H1 (cell line): ENCODE measurements around the gene SLC22A6. TPM values are rescaled to one million over a fixed set of nuclear protein-coding genes. Genes with fewer than 3 reads are reported as not detected.

Experiments used
- CTCF ChIA-PET: fragments of 300-600 bp; sonication (Branson Sonifier 250); formaldehyde crosslinking; loops from one replicate; lab custom pipeline; 2021; ENCODE audit not compliant: partially characterized antibody; lab: Charles Lee
- POLR2A ChIA-PET: fragments of 300-600 bp; sonication (Branson Sonifier 250); formaldehyde crosslinking; loops from one replicate; lab custom pipeline; 2021; ENCODE audit warnings: inconsistent platforms; ENCODE audit not compliant: partially characterized antibody; lab: Charles Lee
- DNase-seq, 2 experiments: peaks; one replicate each; pipeline versions ENCODE4 v3.0.0 to v3.0.0-alpha.2; 2010 to 2022; ENCODE audit warnings: low spot score in 2 of 2, low read depth in 1 of 2, mixed read lengths in 1 of 2
- FAIRE-seq: peaks from 2 replicates; lab custom pipeline; 2011; peaks lifted over from hg19 to GRCh38; lab: Jason Lieb, UNC
- H2AFZ ChIP-seq: 2 replicates; pipeline ENCODE4 v1.8.1; 2012; ENCODE audit warnings: low read length, inconsistent platforms
- H2AK5ac ChIP-seq: 2 replicates; pipeline ENCODE4 v1.6.1; 2013; ENCODE audit warnings: low read depth, low read length
- H2BK120ac ChIP-seq: replicated peaks from 2 replicates; pipeline ENCODE3; 2013; ENCODE audit warnings: low read depth, low read length, inconsistent platforms
- H2BK12ac ChIP-seq: 2 replicates; pipeline ENCODE4 v1.6.1; 2013; ENCODE audit warnings: low read depth, low read length
- H2BK15ac ChIP-seq: 2 replicates; pipeline ENCODE4 v1.6.1; 2013; ENCODE audit warnings: low read length
- H2BK20ac ChIP-seq: 2 replicates; pipeline ENCODE4 v1.6.1; 2013; ENCODE audit warnings: low read length
- H2BK5ac ChIP-seq: 2 replicates; pipeline ENCODE4 v1.6.1; 2013; ENCODE audit warnings: low read depth, low read length
- H3K14ac ChIP-seq: 2 replicates; pipeline ENCODE4 v1.6.1; 2013; ENCODE audit warnings: inconsistent platforms; ENCODE audit not compliant: insufficient read length
- H3K18ac ChIP-seq: 2 replicates; pipeline ENCODE4 v1.6.1; 2013; ENCODE audit warnings: low read length; ENCODE audit errors: extremely low read depth
- H3K23ac ChIP-seq: 2 replicates; pipeline ENCODE4 v1.6.1; 2013; ENCODE audit warnings: inconsistent platforms; ENCODE audit not compliant: insufficient read length
- H3K23me2 ChIP-seq: 2 replicates; pipeline ENCODE4 v1.6.1; 2013; ENCODE audit warnings: low read depth, low read length
- H3K27ac ChIP-seq: 2 replicates; pipeline ENCODE4 v1.6.1; 2011; ENCODE audit warnings: low read depth, low read length, inconsistent platforms
- H3K27me3 ChIP-seq, 4 experiments: replicated peaks in 1 of 4; 1 replicate in 1 of 4; 2 replicates in 3 of 4; pipeline versions ENCODE4 v1.6.1 to v1.8.1; 2011 to 2013; ENCODE audit warnings: low read length in 3 of 4, mild to moderate bottlenecking in 3 of 4, inconsistent platforms in 2 of 4, mixed read lengths in 2 of 4, moderate library complexity in 1 of 4; ENCODE audit not compliant: control insufficient read depth in 3 of 4, insufficient read depth in 3 of 4; ENCODE audit errors: extremely low read depth in 1 of 4
- H3K36me3 ChIP-seq, 4 experiments: 2 replicates each; pipeline versions ENCODE4 v1.6.1 to v1.8.1; 2011 to 2013; ENCODE audit warnings: mild to moderate bottlenecking in 4 of 4, low read length in 3 of 4, moderate library complexity in 2 of 4, control low read depth in 1 of 4, inconsistent platforms in 1 of 4; ENCODE audit not compliant: insufficient read depth in 4 of 4, control insufficient read depth in 2 of 4
- H3K4ac ChIP-seq: replicated peaks from 2 replicates; pipeline ENCODE3; 2013; ENCODE audit warnings: low read length, low read depth, mixed read lengths, inconsistent platforms; ENCODE audit not compliant: insufficient read length
- H3K4me1 ChIP-seq, 4 experiments: replicated peaks in 1 of 4; 1 replicate in 1 of 4; 2 replicates in 3 of 4; pipeline versions ENCODE4 v1.6.1 to v1.8.1; 2011 to 2013; ENCODE audit warnings: low read length in 3 of 4, inconsistent platforms in 2 of 4, mixed read lengths in 1 of 4; ENCODE audit not compliant: insufficient read depth in 4 of 4, control insufficient read depth in 3 of 4
- H3K4me2 ChIP-seq, 2 experiments: 2 replicates each; pipeline versions ENCODE4 v1.6.1 to v1.8.1; 2011 to 2013; ENCODE audit warnings: low read depth in 2 of 2, low read length in 2 of 2, control low read depth in 1 of 2, inconsistent platforms in 1 of 2, mild to moderate bottlenecking in 1 of 2; ENCODE audit not compliant: insufficient read depth in 1 of 2
- H3K4me3 ChIP-seq, 4 experiments: fragments of 200-600, 300-600 bp in 1 of 4; sonication (generic), shearing (Covaris generic), sonication (Bioruptor Twin) in 1 of 4; 2 replicates each; pipeline versions ENCODE4 v1.5.1 to v1.8.1; 2011 to 2016; ENCODE audit warnings: low read length in 4 of 4, low read depth in 3 of 4, control low read depth in 2 of 4, inconsistent platforms in 2 of 4, mild to moderate bottlenecking in 2 of 4, mixed read lengths in 1 of 4, moderate library complexity in 1 of 4; ENCODE audit not compliant: insufficient read depth in 2 of 4; ENCODE audit errors: extremely low read depth in 1 of 4
- H3K56ac ChIP-seq: replicated peaks from 2 replicates; pipeline ENCODE3; 2013; ENCODE audit warnings: low read depth, mild to moderate bottlenecking, mixed read lengths, low read length, inconsistent platforms; ENCODE audit not compliant: insufficient read length
- H3K79me1 ChIP-seq: 2 replicates; pipeline ENCODE4 v1.6.1; 2013; ENCODE audit warnings: low read depth, low read length, control low read depth
- H3K79me2 ChIP-seq, 2 experiments: 2 replicates each; pipeline versions ENCODE4 v1.6.1 to v1.8.1; 2012 to 2013; ENCODE audit warnings: low read length in 2 of 2, mild to moderate bottlenecking in 2 of 2, inconsistent platforms in 1 of 2; ENCODE audit not compliant: insufficient read depth in 2 of 2, control insufficient read depth in 1 of 2
- H3K9ac ChIP-seq, 4 experiments: replicated peaks in 1 of 4; 1 replicate in 1 of 4; 2 replicates in 3 of 4; pipeline versions ENCODE4 v1.6.1 to v1.8.1; 2011 to 2013; ENCODE audit warnings: low read depth in 3 of 4, low read length in 3 of 4, control low read depth in 2 of 4, mild to moderate bottlenecking in 2 of 4, moderate library complexity in 2 of 4, inconsistent platforms in 1 of 4; ENCODE audit errors: extremely low read depth in 1 of 4
- H3K9me3 ChIP-seq, 2 experiments: 2 replicates each; pipeline versions ENCODE4 v1.6.1 to v1.8.1; 2012 to 2013; ENCODE audit warnings: mild to moderate bottlenecking in 2 of 2, moderate library complexity in 2 of 2, control low read depth in 1 of 2, inconsistent platforms in 1 of 2, low read depth in 1 of 2, low read length in 1 of 2, mixed read lengths in 1 of 2; ENCODE audit not compliant: insufficient read depth in 2 of 2
- H4K20me1 ChIP-seq, 2 experiments: replicated peaks in 1 of 2; 2 replicates each; pipeline versions ENCODE3 to v1.8.1; 2011 to 2013; ENCODE audit warnings: inconsistent platforms in 2 of 2, low read length in 2 of 2, mild to moderate bottlenecking in 1 of 2; ENCODE audit not compliant: insufficient read depth in 2 of 2, control insufficient read depth in 1 of 2
- H4K5ac ChIP-seq: 2 replicates; pipeline ENCODE4 v1.6.1; 2013; ENCODE audit warnings: low read length, low read depth, mixed read lengths, inconsistent platforms; ENCODE audit not compliant: insufficient read length
- H4K8ac ChIP-seq: 2 replicates; pipeline ENCODE4 v1.8.0; 2013; ENCODE audit warnings: mild to moderate bottlenecking, moderate library complexity, low read length, inconsistent platforms; ENCODE audit not compliant: insufficient read depth; ENCODE audit errors: extremely low read depth
- H4K91ac ChIP-seq: replicated peaks from 2 replicates; pipeline ENCODE3; 2013; ENCODE audit warnings: low read length, mixed read lengths, inconsistent platforms; ENCODE audit not compliant: insufficient read length
- BRCA1 ChIP-seq: IDR thresholded peaks from 2 replicates; pipeline ENCODE4 v1.6.1; 2012; ENCODE audit warnings: low read depth, low read length, improper control_type of control experiment
- CBX5 ChIP-seq: fragments of 300-800, 300-1000 bp; sonication (generic); IDR thresholded peaks from 2 replicates; pipeline ENCODE4 v1.7.1; 2016; ENCODE audit warnings: antibody characterized with exemption, low read length, low read depth
- CBX8 ChIP-seq: fragments of 300-800, 300-1000 bp; sonication (generic); IDR thresholded peaks from 2 replicates; pipeline ENCODE4 v1.7.1; 2016; ENCODE audit warnings: low read depth, low read length, borderline replicate concordance
- CREB1 ChIP-seq: IDR thresholded peaks from 2 replicates; pipeline ENCODE4 v1.6.1; 2012; ENCODE audit warnings: inconsistent platforms
- GTF2F1 ChIP-seq: IDR thresholded peaks from 2 replicates; pipeline ENCODE4 v1.6.1; 2012; ENCODE audit warnings: low read depth, low read length, improper control_type of control experiment, borderline replicate concordance
- HDAC6 ChIP-seq: IDR thresholded peaks from one replicate; pipeline ENCODE4 v1.7.1; 2012; ENCODE audit warnings: low read depth, mild to moderate bottlenecking, inconsistent platforms, low read length, moderate library complexity
- POLR2AphosphoS5 ChIP-seq: IDR thresholded peaks from 2 replicates; pipeline ENCODE4 v1.6.1; 2011; ENCODE audit warnings: low read depth, low read length
- RAD21 ChIP-seq, 2 experiments: IDR thresholded peaks in 1 of 2; conservative IDR thresholded peaks in 1 of 2; 2 replicates each; pipeline ENCODE4 v1.6.1; 2011; ENCODE audit warnings: low read depth in 2 of 2, low read length in 2 of 2, improper control_type of control experiment in 1 of 2, inconsistent platforms in 1 of 2, mild to moderate bottlenecking in 1 of 2, moderate library complexity in 1 of 2
- RBBP5 ChIP-seq: IDR thresholded peaks from 2 replicates; pipeline ENCODE4 v1.7.1; 2012; ENCODE audit warnings: low read depth, mild to moderate bottlenecking, inconsistent platforms, low read length, moderate library complexity, borderline replicate concordance
- SP2 ChIP-seq: IDR thresholded peaks from 2 replicates; pipeline ENCODE4 v1.6.1; 2012; ENCODE audit warnings: mild to moderate bottlenecking, low read length, inconsistent platforms
- USF2 ChIP-seq: IDR thresholded peaks from 2 replicates; pipeline ENCODE4 v1.6.1; 2011; ENCODE audit warnings: low read length, improper control_type of control experiment
- YY1 ChIP-seq: IDR thresholded peaks from 2 replicates; pipeline ENCODE4 v1.6.1; 2011; ENCODE audit warnings: low read depth, mild to moderate bottlenecking, low read length
- WGBS, 2 experiments: shearing (Covaris generic) in 1 of 2; methylation state at CpG; one replicate each; pipeline versions ENCODE4 v1.1.6 to v1.1.7; 2013 to 2015; ENCODE audit warnings: low lambda C conversion rate in 2 of 2, mixed read lengths in 2 of 2, inconsistent platforms in 1 of 2, low coverage in 1 of 2, missing lambda C conversion rate in 1 of 2; ENCODE audit not compliant: insufficient replicate concordance in 2 of 2, insufficient coverage in 1 of 2, insufficient read length in 1 of 2; ENCODE audit errors: extremely low coverage in 1 of 2, missing lambda C conversion rate in 1 of 2; 5-methylcytosine and 5-hydroxymethylcytosine counted together
- polyA plus RNA-seq, 7 experiments: library from polyadenylated mRNA; depleted of rRNA in 3 of 7; stranded (reverse) in 5 of 7; unstranded in 2 of 7; fragments of >200 nt in 5 of 7; fragments of 200-250 nt in 2 of 7; gene quantifications; 1 replicate in 5 of 7; 2 replicates in 1 of 7; 4 replicates in 1 of 7; pipeline versions ENCODE4 v1.2.1 to v1.2.3, GENCODE V29; 2011 to 2013; ENCODE audit warnings: missing spikeins in 2 of 7, mixed read lengths in 2 of 7
- total RNA-seq: library from RNA; stranded (reverse); fragmentation: NEBNext Ultra II Directional; extraction: Animal tissue kit (Norgen Biotek cat#: 25700); gene quantifications from 2 replicates; pipeline ENCODE4 v1.2.1, GENCODE V29; 2021

The SLC22A6 gene
- total and polyA plus RNA-seq, 2 of the 8 experiments (the other 6 are each of a cell fraction or from before 2014, with no cell fraction given): not detected

DNA sequence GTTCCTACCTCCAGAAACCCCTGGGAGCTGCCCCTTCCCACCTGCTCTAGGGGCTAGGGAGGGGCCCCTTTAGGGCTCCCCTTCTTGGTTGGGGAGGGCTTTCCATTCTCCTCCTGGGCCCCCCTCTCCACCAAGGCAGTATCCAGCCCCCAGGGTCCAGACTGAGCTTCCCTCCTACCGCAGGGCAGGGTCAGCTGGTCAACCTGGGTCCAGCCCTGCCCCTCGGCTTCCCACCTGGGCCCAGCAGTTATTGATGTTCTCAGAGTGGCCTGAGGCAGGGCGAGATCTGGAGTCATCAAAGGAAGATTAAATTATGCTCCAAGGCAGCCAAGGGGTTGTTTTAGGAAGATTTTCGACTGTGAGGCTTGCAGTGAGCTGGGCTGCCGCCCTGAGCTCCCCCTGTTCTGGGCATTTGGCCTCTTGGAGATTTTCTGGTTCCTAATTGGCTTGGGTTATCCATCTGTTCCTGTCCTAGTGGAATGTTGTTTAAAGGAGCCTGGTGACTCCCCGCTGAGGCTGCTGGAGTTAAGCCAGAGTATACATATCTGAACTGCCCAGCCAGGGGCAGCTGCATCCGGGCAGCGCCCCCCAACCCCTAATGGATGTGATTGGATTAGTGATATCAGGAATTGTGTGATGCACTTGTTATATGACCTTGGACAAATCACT is 32.7 kb upstream of the SLC22A6 start:
- H3K4me2 ChIP-seq: no peak overlapping the region
- peaks cover 0 to 12% (median 8%) of the 10 kb centered on the region in 4 experiments; a peak in 5 of 7 replicates for H3K4me1 ChIP-seq
- no peak overlapping the region for H4K8ac ChIP-seq
- H3K23me2 ChIP-seq: no peaks in the 10 kb centered on the region; the same call in 1 of the 2 replicates
- ChIA-PET POLR2A (interaction anchor here (0.6 to 2.2 kb wide), 2 partner anchors 111 to 131 kb away, joined by 3 to 6 read pairs; no protein-coding TSS in a partner anchor), CTCF (interaction anchor here (0.8 to 8.6 kb wide), 8 partner anchors 9 to 622 kb away, joined by 3 to 435 read pairs (median 140); partner anchors contain the start of gene CHRM1)
- no peaks in the 10 kb centered on the region for H3K36me3 ChIP-seq
- no peaks in the 10 kb centered on the region for H3K9me3 ChIP-seq
- no peak overlapping the region for H3K27ac ChIP-seq
- H2AK5ac ChIP-seq: no peak overlapping the region
- no peaks in the 10 kb centered on the region; the same call in 1 of the 2 replicates for H3K79me1 ChIP-seq
- H2BK15ac ChIP-seq: no peak overlapping the region
- H3K14ac ChIP-seq: no peak overlapping the region
- H4K5ac ChIP-seq: no peak overlapping the region
- no peaks in the 10 kb centered on the region for H3K79me2 ChIP-seq
- H3K18ac ChIP-seq: no peak overlapping the region
- H2BK5ac ChIP-seq: no peak overlapping the region; the same call in 1 of the 2 replicates
- H2BK12ac ChIP-seq: no peak overlapping the region
- no peak overlapping the region for H2AFZ ChIP-seq
- no peak overlapping the region for H4K91ac ChIP-seq
- H3K56ac ChIP-seq: no peak overlapping the region
- H3K4me3 ChIP-seq: no peak overlapping the region
- no peak overlapping the region for H3K9ac ChIP-seq
- H2BK20ac ChIP-seq: no peak overlapping the region
- no peaks in the 10 kb centered on the region for H4K20me1 ChIP-seq
- no peak for DNase-seq
- H3K4ac ChIP-seq: no peak overlapping the region
- H3K23ac ChIP-seq: no peak overlapping the region
- no peak for FAIRE-seq
- no peak overlapping the region for H2BK120ac ChIP-seq
- WGBS, 2 experiments: 84% methylated on average over 8 of the region's 8 CpGs; no CpG with 5 or more reads in 1 of the 2 experiments
- no peaks in the 10 kb centered on the region; a peak in 1 of 7 replicates for H3K27me3 ChIP-seq
- no peak for TF ChIP-seq CREB1
- no peak for TF ChIP-seq USF2
- no peak for TF ChIP-seq CBX5
- no peak for TF ChIP-seq YY1
- no peak for TF ChIP-seq HDAC6
- no peak for TF ChIP-seq RAD21 (IDR thresholded peaks at IDR 0.05 in 1 of 2, conservative IDR thresholded peaks at IDR 0.05 in 1 of 2; ENCODE audit: low read depth in 2 of 2, low read length in 2 of 2)
- no peak for TF ChIP-seq BRCA1
- TF ChIP-seq GTF2F1: no peak
- no peak for TF ChIP-seq CBX8
- TF ChIP-seq RBBP5: no peak
- TF ChIP-seq POLR2AphosphoS5: no peak
- no peak for TF ChIP-seq SP2
